Thoracic aorta (tissue), 2 donors: Measurements from ENCODE around the gene SIX1. TPM values are rescaled to one million over a fixed set of nuclear protein-coding genes. Genes with fewer than 3 reads are reported as not detected.

Experiments
- ATAC-seq: fragments of 150-250 bp; one replicate; pipeline ENCODE4 v1.8.0; 2017; ENCODE audit warnings: low read depth; ENCODE audit not compliant: insufficient number of reproducible peaks, low FRiP score
- DNase-seq: peaks from one replicate; pipeline ENCODE4 v3.0.0-alpha.2; 2020; ENCODE audit warnings: low spot score
- H3K27ac ChIP-seq, 2 donors: fragments of 200-600 bp; sonication (generic); 1 replicate in 1 of 2; 2 replicates in 1 of 2; pipeline ENCODE4 v1.5.1; 2016; ENCODE audit warnings: mild to moderate bottlenecking in 2 of 2, moderate library complexity in 2 of 2
- H3K27me3 ChIP-seq: fragments of 200-600 bp; sonication (generic); replicated peaks from 2 replicates; pipeline ENCODE4 v1.6.0; 2016; ENCODE audit warnings: mild to moderate bottlenecking; ENCODE audit not compliant: insufficient read depth
- H3K36me3 ChIP-seq: fragments of 200-600 bp; sonication (generic); one replicate; pipeline ENCODE4 v1.5.1; 2016
- H3K4me1 ChIP-seq, 2 donors: fragments of 200-600 bp; sonication (generic); 1 replicate in 1 of 2; 2 replicates in 1 of 2; pipeline versions ENCODE4 v1.5.1 to v1.6.0; 2016; ENCODE audit warnings: low read depth in 2 of 2, mild to moderate bottlenecking in 1 of 2; ENCODE audit not compliant: control insufficient read depth in 1 of 2
- H3K4me3 ChIP-seq: fragments of 200-600 bp; sonication (generic); 2 replicates; pipeline ENCODE4 v1.5.1; 2016; ENCODE audit warnings: mild to moderate bottlenecking
- H3K9me3 ChIP-seq: fragments of 200-600 bp; sonication (generic); 2 replicates; pipeline ENCODE4 v1.5.1; 2016
- CTCF ChIP-seq: fragments of 200-600 bp; sonication (generic); IDR thresholded peaks from one replicate; pipeline ENCODE4 v1.5.1; 2019; ENCODE audit warnings: antibody characterized with exemption
- total RNA-seq, 2 donors: library from RNA; depleted of rRNA; stranded (reverse); fragments of >200 nt; gene quantifications; one replicate each; pipeline versions ENCODE4 v1.1.0 to v1.2.3, GENCODE V29; 2016

The SIX1 gene
- total RNA-seq, 2 donors from 2014 or later = 2.6 to 5.1 TPM

- Histone ChIP-seq H3K36me3 (no peaks in the 10 kb centered on the region), H3K27me3 (no peaks in the 10 kb centered on the region), H3K4me1 (no peaks in the 10 kb centered on the region), H3K27ac (no peak overlapping the region), H3K4me3 (no peak overlapping the region), H3K9me3 (no peaks in the 10 kb centered on the region)
- no peak for DNase-seq
- TF ChIP-seq CTCF = no peak
- no peak for ATAC-seq
Observed at GRCh38 chr14:60681271-60681670, 32.0 kb upstream of the SIX1 start.

- H3K36me3 ChIP-seq = no peaks in the 10 kb centered on the region
- H3K4me3 ChIP-seq = no peak overlapping the region
- ATAC-seq (no peak), DNase-seq (no peak)
- TF ChIP-seq CTCF = no peak
- H3K4me1 ChIP-seq = no peaks in the 10 kb centered on the region
- H3K9me3 ChIP-seq = no peaks in the 10 kb centered on the region
- no peak overlapping the region for H3K27ac ChIP-seq
- no peaks in the 10 kb centered on the region for H3K27me3 ChIP-seq
Observed at GRCh38 chr14:60680511-60680910, 31.2 kb upstream of the SIX1 start.

- Histone ChIP-seq H3K36me3 (no peaks in the 10 kb centered on the region), H3K27ac (no peak overlapping the region), H3K9me3 (no peaks in the 10 kb centered on the region), H3K4me3 (no peak overlapping the region), H3K27me3 (no peaks in the 10 kb centered on the region), H3K4me1 (no peaks in the 10 kb centered on the region)
- no peak for TF ChIP-seq CTCF
- DNase-seq (no peak), ATAC-seq (no peak)
Observed at GRCh38 chr14:60679566-60680258, 30.4 kb upstream of the SIX1 start.

GRCh38 chr14:60677701-60678100, 28.4 kb upstream of the SIX1 start:
- H3K4me3 ChIP-seq = no peak overlapping the region
- no peaks in the 10 kb centered on the region for H3K4me1 ChIP-seq
- H3K9me3 ChIP-seq = no peaks in the 10 kb centered on the region
- TF ChIP-seq CTCF = no peak
- no peak overlapping the region for H3K27ac ChIP-seq
- DNase-seq = no peak
- no peaks in the 10 kb centered on the region for H3K27me3 ChIP-seq
- ATAC-seq = no peak
- no peaks in the 10 kb centered on the region for H3K36me3 ChIP-seq

- Histone ChIP-seq H3K27me3 (no peaks in the 10 kb centered on the region), H3K9me3 (no peaks in the 10 kb centered on the region), H3K4me3 (no peak overlapping the region), H3K27ac (no peak overlapping the region), H3K4me1 (no peaks in the 10 kb centered on the region), H3K36me3 (no peaks in the 10 kb centered on the region)
- ATAC-seq (no peak), DNase-seq (no peak)
- no peak for TF ChIP-seq CTCF
Observed at GRCh38 chr14:60670989-60671388, 21.7 kb upstream of the SIX1 start.
